Measurements from ENCODE around the gene MTHFR.

Gene MTHFR

DNA sequence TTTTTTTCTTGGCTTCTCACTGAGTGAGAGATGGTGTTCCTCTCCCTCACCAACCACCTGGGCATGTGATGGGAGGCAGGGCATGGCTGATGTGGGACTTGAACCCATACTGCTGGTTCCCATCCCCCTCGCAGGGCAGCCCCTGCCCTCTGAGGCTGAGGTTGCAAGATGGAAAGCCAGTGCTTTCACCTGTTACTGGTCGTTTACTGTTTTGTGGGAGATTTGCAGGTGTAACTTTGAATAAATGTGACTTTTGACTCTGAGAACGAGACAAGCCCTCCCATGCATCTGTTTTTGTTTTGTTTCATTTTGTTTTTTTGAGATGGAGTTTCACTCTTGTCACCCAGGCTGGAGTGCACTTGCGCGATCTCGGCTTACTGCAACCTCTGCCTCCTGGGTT, 22.2 kb downstream of the MTHFR start:
- Histone ChIP-seq H3K27me3 (replicated peaks; ENCODE audit: control insufficient read depth, insufficient read depth, low read length) (no peaks in the 10 kb centered on the region), H3K4me3 (replicated peaks; ENCODE audit: low read depth, low read length) (no peak overlapping the region)

GRCh38 chr1:11782127-11782708, 23.5 kb downstream of the MTHFR start:
- no peaks in the 10 kb centered on the region for H3K27me3 ChIP-seq (replicated peaks; ENCODE audit: control insufficient read depth, insufficient read depth, low read length)
- H3K4me3 ChIP-seq (replicated peaks; ENCODE audit: low read depth, low read length), result no peak overlapping the region
- TF ChIP-seq, protein P1, sequence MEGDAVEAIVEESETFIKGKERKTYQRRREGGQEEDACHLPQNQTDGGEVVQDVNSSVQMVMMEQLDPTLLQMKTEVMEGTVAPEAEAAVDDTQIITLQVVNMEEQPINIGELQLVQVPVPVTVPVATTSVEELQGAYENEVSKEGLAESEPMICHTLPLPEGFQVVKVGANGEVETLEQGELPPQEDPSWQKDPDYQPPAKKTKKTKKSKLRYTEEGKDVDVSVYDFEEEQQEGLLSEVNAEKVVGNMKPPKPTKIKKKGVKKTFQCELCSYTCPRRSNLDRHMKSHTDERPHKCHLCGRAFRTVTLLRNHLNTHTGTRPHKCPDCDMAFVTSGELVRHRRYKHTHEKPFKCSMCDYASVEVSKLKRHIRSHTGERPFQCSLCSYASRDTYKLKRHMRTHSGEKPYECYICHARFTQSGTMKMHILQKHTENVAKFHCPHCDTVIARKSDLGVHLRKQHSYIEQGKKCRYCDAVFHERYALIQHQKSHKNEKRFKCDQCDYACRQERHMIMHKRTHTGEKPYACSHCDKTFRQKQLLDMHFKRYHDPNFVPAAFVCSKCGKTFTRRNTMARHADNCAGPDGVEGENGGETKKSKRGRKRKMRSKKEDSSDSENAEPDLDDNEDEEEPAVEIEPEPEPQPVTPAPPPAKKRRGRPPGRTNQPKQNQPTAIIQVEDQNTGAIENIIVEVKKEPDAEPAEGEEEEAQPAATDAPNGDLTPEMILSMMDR (IDR thresholded peaks at IDR 0.05; ENCODE audit: insufficient read depth, low read length, poor library complexity, severe bottlenecking), result no peak
- DNase-seq (ENCODE audit: extremely low read depth, insufficient read length), result no peak
- H3K36me3 ChIP-seq (ENCODE audit: control insufficient read depth, insufficient read depth, low read length), result no peaks in the 10 kb centered on the region

More for the DNA sequence above, 22.2 kb downstream of the MTHFR start:
- no peaks in the 10 kb centered on the region for H3K36me3 ChIP-seq (ENCODE audit: control insufficient read depth, insufficient read depth, low read length)
- TF ChIP-seq, protein P1 (IDR thresholded peaks at IDR 0.05; ENCODE audit: insufficient read depth, low read length, poor library complexity, severe bottlenecking), result no peak
- DNase-seq (ENCODE audit: extremely low read depth, insufficient read length), result no peak

DNA sequence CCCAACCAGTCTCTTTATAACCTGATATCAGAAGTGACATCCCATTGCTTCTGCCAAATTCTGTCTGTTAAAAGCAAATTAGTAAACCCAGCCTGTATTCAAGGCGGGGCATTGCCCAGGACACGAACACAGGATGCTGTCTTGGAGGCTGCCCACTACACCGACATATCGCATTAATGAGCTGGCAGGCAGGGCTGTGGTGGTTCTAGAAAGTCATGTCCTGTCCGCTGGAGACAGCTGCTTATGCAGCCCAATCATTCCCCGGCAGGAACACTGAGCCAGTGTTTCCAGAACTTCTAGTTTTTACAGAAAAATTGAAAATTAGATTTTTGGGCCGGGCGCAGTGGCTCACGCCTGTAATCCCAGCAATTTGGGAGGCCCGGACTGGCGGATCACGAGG, 24.5 kb downstream of the MTHFR start:
- no peak overlapping the region for H3K4me3 ChIP-seq (replicated peaks; ENCODE audit: low read depth, low read length)
- no peak for DNase-seq (ENCODE audit: extremely low read depth, insufficient read length)
- TF ChIP-seq, protein P1 (IDR thresholded peaks at IDR 0.05; ENCODE audit: insufficient read depth, low read length, poor library complexity, severe bottlenecking), result no peak
- H3K36me3 ChIP-seq (ENCODE audit: control insufficient read depth, insufficient read depth, low read length), result no peaks in the 10 kb centered on the region
- no peaks in the 10 kb centered on the region for H3K27me3 ChIP-seq (replicated peaks; ENCODE audit: control insufficient read depth, insufficient read depth, low read length)

DNA sequence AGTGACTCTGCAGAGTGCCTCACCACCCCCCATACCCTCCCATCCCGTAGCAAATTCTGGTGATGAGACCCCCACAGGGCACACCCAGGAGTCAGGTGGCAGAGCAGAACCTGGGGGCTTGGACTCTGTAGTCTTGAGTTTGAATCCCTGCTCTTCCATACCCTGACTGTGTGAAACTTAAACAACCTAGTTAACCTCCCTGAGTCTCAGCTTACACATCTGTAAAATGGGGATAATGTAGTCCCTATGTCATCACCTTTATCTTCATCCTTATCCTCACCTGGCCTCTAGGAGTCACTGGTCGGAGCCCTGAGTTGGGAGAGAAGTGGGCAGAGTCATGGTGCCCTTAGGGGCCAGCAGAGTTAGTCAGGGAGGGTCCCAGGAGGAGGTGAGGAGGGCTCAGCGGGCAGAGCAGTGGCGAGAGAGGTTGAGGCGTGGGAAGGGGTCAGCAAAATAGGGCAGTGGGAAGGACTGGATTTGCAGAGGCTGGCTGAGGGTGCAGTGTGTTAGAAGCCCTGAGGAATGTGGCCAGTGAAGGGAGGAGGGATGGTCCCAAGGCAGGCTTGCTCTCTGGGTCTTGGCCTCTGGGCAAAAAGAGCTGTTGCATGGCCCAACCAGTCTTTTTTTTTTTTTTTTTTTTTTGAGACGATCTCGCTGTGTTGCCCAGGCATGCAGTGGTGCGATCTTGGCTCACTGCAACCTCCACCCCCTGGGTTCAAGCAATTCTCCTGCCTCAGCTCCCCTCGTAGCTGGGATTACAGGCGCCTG, 25.2 kb downstream of the MTHFR start:
- Histone ChIP-seq H3K27me3 (replicated peaks; ENCODE audit: control insufficient read depth, insufficient read depth, low read length) (no peaks in the 10 kb centered on the region), H3K36me3 (ENCODE audit: control insufficient read depth, insufficient read depth, low read length) (no peaks in the 10 kb centered on the region), H3K4me3 (replicated peaks; ENCODE audit: low read depth, low read length) (no peak overlapping the region)
- TF ChIP-seq, protein P1 (IDR thresholded peaks at IDR 0.05; ENCODE audit: insufficient read depth, low read length, poor library complexity, severe bottlenecking), result no peak
- DNase-seq (ENCODE audit: extremely low read depth, insufficient read length), result no peak

DNA sequence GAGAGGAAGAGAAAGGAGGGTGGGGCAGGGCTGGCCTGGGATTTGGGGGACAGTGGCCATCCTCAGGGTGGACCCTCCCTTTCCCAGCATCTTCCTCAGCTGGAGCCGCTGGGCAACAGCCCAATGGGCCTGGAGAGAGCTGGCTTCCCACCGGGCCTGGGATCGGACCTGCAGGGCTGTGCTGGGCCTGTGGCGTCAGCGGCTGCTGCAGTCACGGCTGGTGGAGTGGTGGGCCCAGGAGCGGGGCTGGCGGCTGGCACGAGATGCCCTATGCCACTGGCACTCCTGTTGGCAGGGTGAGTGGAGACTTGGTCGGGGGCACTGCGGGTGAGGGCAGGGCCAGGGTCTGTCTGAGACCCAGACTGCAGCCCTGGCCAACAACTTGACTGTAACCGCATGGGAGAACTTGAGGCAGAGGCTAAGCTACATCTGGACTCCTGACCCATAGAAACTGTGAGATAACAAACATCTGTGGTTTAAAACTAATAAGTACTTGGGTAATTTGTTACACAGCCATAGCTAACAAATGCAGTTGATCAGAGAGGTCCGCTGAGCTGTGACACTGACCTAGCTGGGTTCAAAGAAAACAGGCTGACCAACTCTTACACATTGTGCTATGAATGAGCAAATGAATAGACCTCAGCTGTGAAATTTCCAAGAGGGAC, 25.9 kb downstream of the MTHFR start:
- Histone ChIP-seq H3K36me3 (ENCODE audit: control insufficient read depth, insufficient read depth, low read length) (no peaks in the 10 kb centered on the region), H3K27me3 (replicated peaks; ENCODE audit: control insufficient read depth, insufficient read depth, low read length) (no peaks in the 10 kb centered on the region), H3K4me3 (replicated peaks; ENCODE audit: low read depth, low read length) (no peak overlapping the region)
- DNase-seq (ENCODE audit: extremely low read depth, insufficient read length), result no peak
- TF ChIP-seq, protein P1 (IDR thresholded peaks at IDR 0.05; ENCODE audit: insufficient read depth, low read length, poor library complexity, severe bottlenecking), result no peak

Data from GM06990 (cell line).